Measurements from ENCODE around the gene DEDD. TPM values are rescaled to one million over a fixed set of nuclear protein-coding genes. Genes with fewer than 3 reads are reported as not detected.

Gene DEDD
- total RNA-seq, 1 experiment from 2014 or later = 32.8 TPM

DNA sequence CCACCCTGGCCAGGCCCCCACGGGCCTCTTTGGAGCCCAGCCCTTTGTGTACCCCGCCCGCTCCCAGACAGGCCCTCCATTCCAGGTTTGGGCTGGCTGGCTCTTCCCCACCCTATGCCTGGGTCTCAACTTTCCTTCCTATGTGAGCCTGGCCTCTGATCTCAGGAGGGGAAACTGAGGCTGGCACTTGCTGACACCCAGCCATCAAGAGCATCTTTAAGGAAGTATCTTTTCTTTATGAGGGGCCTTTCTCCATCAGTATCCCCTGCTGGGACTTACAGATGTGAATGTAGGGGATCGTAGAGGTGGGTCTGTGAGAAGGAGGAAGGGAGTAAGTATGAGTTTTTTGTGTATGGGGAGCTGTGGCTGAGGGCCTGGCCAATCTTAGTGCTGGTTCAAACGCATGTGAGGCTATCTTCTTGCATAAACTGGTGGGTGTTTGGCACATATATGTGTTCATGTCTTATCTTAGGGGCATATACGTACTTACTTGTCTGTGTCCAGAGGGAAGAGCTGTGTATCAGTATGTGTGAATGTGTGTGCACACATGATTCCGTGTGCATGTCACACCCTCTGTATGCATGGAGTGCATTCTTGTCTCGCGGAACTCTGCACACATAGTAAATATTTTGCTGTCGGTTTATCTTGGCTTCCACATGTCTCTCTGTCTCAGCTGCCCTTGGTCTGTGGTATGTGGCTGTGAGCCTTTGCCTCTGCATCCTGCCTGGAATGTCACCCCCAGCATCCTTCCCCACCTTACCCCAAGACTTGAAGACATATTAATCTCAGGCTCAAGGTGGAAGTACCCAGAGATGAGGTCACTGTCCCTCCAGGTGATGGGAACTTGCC lies 48.5 kb downstream of the DEDD start:
- no peaks in the 10 kb centered on the region for H4K20me1 ChIP-seq (ENCODE audit: insufficient read depth)
- intact Hi-C loops (cut with micrococcal nuclease) = loop anchor here (1.0 kb wide), 1 partner anchor 31 kb away; no protein-coding TSS in a partner anchor
- H3K4me3 ChIP-seq (replicated peaks in 1 of 2; ENCODE audit: low read depth in 1 of 2, low read length in 2 of 2) = peak overlapping the region in 1 of 2 experiments; percentile 40; a peak in 3 of 4 replicates
- H3K4me2 ChIP-seq (ENCODE audit: low read length) = peak overlapping the region; percentile 73
- TSS peak; percentile 70 for BruUV-seq (replicated peaks)
- ChIA-PET POLR2A (interaction anchor here (0.8 to 1.4 kb wide), 3 partner anchors 9 to 45 kb away, joined by 3 to 4 read pairs (median 4); partner anchors contain the start of genes TSTD1 and USF1), CTCF (interaction anchor here (0.9 to 2.4 kb wide), 6 partner anchors 11 to 86 kb away, joined by 3 to 9 read pairs (median 4); partner anchors contain the start of gene KLHDC9), RAD21 (ENCODE audit: low non-redundant PET in 1 of 2, low total read pairs in 2 of 2, uncharacterized antibody in 2 of 2, unreplicated experiment in 2 of 2) (interaction anchor here in 1 of 2 experiments (0.5 kb wide), 1 partner anchor 94 kb away, joined by 3 read pairs; no protein-coding TSS in a partner anchor)
- no peaks in the 10 kb centered on the region for H3K9me3 ChIP-seq (ENCODE audit: control insufficient read depth in 1 of 2, insufficient read depth in 1 of 2, low read depth in 1 of 2, low read length in 2 of 2)
- H2AFZ ChIP-seq (ENCODE audit: low read depth, low read length, poor library complexity, severe bottlenecking) = no peak overlapping the region
- TF ChIP-seq YY1 (IDR thresholded peaks at IDR 0.05; ENCODE audit: extremely low read depth, insufficient replicate concordance, low read depth, low read length) (no peak), EZH2 (IDR thresholded peaks at IDR 0.05) (no peak), POLR2AphosphoS5 (IDR thresholded peaks at IDR 0.05; ENCODE audit: low read depth, low read length) (no peak), FOSL1 (IDR thresholded peaks at IDR 0.05; ENCODE audit: low read depth) (no peak), SRF (IDR thresholded peaks at IDR 0.05; ENCODE audit: low read depth) (no peak), POLR2A (IDR thresholded peaks at IDR 0.05; ENCODE audit: borderline replicate concordance, extremely low read depth, insufficient read depth, insufficient read length) (no peak), CBX3 (IDR thresholded peaks at IDR 0.05; ENCODE audit: low read depth) (no peak), SP1 (IDR thresholded peaks at IDR 0.05; ENCODE audit: low read depth) (no peak), ZFX (IDR thresholded peaks at IDR 0.05) (no peak), ZNF274 (IDR thresholded peaks at IDR 0.05; ENCODE audit: low read depth, low read length) (no peak), EGR1 (IDR thresholded peaks at IDR 0.05; ENCODE audit: low read depth) (no peak), ELF1 (IDR thresholded peaks at IDR 0.05; ENCODE audit: borderline replicate concordance, low read depth) (no peak), JUND (IDR thresholded peaks at IDR 0.05) (no peak), CEBPB (IDR thresholded peaks at IDR 0.05; ENCODE audit: low read depth) (no peak), SIN3A (IDR thresholded peaks at IDR 0.05; ENCODE audit: low read depth) (no peak)
- TF ChIP-seq, protein P1, sequence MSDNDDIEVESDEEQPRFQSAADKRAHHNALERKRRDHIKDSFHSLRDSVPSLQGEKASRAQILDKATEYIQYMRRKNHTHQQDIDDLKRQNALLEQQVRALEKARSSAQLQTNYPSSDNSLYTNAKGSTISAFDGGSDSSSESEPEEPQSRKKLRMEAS (IDR thresholded peaks at IDR 0.05) = no peak
- TF ChIP-seq, protein P2, sequence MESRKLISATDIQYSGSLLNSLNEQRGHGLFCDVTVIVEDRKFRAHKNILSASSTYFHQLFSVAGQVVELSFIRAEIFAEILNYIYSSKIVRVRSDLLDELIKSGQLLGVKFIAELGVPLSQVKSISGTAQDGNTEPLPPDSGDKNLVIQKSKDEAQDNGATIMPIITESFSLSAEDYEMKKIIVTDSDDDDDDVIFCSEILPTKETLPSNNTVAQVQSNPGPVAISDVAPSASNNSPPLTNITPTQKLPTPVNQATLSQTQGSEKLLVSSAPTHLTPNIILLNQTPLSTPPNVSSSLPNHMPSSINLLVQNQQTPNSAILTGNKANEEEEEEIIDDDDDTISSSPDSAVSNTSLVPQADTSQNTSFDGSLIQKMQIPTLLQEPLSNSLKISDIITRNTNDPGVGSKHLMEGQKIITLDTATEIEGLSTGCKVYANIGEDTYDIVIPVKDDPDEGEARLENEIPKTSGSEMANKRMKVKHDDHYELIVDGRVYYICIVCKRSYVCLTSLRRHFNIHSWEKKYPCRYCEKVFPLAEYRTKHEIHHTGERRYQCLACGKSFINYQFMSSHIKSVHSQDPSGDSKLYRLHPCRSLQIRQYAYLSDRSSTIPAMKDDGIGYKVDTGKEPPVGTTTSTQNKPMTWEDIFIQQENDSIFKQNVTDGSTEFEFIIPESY (IDR thresholded peaks at IDR 0.05; ENCODE audit: extremely low read depth, insufficient replicate concordance, low read length) = no peak
- TF ChIP-seq, protein P3, sequence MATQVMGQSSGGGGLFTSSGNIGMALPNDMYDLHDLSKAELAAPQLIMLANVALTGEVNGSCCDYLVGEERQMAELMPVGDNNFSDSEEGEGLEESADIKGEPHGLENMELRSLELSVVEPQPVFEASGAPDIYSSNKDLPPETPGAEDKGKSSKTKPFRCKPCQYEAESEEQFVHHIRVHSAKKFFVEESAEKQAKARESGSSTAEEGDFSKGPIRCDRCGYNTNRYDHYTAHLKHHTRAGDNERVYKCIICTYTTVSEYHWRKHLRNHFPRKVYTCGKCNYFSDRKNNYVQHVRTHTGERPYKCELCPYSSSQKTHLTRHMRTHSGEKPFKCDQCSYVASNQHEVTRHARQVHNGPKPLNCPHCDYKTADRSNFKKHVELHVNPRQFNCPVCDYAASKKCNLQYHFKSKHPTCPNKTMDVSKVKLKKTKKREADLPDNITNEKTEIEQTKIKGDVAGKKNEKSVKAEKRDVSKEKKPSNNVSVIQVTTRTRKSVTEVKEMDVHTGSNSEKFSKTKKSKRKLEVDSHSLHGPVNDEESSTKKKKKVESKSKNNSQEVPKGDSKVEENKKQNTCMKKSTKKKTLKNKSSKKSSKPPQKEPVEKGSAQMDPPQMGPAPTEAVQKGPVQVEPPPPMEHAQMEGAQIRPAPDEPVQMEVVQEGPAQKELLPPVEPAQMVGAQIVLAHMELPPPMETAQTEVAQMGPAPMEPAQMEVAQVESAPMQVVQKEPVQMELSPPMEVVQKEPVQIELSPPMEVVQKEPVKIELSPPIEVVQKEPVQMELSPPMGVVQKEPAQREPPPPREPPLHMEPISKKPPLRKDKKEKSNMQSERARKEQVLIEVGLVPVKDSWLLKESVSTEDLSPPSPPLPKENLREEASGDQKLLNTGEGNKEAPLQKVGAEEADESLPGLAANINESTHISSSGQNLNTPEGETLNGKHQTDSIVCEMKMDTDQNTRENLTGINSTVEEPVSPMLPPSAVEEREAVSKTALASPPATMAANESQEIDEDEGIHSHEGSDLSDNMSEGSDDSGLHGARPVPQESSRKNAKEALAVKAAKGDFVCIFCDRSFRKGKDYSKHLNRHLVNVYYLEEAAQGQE (IDR thresholded peaks at IDR 0.05; ENCODE audit: low read depth) = no peak
- TF ChIP-seq, protein P4, sequence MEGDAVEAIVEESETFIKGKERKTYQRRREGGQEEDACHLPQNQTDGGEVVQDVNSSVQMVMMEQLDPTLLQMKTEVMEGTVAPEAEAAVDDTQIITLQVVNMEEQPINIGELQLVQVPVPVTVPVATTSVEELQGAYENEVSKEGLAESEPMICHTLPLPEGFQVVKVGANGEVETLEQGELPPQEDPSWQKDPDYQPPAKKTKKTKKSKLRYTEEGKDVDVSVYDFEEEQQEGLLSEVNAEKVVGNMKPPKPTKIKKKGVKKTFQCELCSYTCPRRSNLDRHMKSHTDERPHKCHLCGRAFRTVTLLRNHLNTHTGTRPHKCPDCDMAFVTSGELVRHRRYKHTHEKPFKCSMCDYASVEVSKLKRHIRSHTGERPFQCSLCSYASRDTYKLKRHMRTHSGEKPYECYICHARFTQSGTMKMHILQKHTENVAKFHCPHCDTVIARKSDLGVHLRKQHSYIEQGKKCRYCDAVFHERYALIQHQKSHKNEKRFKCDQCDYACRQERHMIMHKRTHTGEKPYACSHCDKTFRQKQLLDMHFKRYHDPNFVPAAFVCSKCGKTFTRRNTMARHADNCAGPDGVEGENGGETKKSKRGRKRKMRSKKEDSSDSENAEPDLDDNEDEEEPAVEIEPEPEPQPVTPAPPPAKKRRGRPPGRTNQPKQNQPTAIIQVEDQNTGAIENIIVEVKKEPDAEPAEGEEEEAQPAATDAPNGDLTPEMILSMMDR (IDR thresholded peaks at IDR 0.05 in 2 of 3, conservative IDR thresholded peaks at IDR 0.05 in 1 of 3; ENCODE audit: borderline replicate concordance in 1 of 3, insufficient read depth in 1 of 3, low read depth in 2 of 3, low read length in 2 of 3) = no peak
- H3K27me3 ChIP-seq (ENCODE audit: insufficient read depth, low read length) = no peaks in the 10 kb centered on the region
- DNase-seq (ENCODE audit: low read depth, low spot score) = no peak
- H3K9ac ChIP-seq (ENCODE audit: low read length) = peak overlapping the region; percentile 46
- H3K79me2 ChIP-seq (ENCODE audit: insufficient read depth, low read length) = no peaks in the 10 kb centered on the region
- peak overlapping the region; percentile 46 for H3K27ac ChIP-seq (ENCODE audit: low read depth, low read length)
- no peaks in the 10 kb centered on the region for H3K9me2 ChIP-seq (ENCODE audit: insufficient read depth)
- peak; percentile 12 for ATAC-seq
- H3K4me1 ChIP-seq (ENCODE audit: control insufficient read depth in 1 of 2, insufficient read depth in 2 of 2, low read length in 2 of 2) = peaks cover 38 to 86% of the 10 kb centered on the region in 2 experiments
- no peaks in the 10 kb centered on the region for H3K36me3 ChIP-seq (ENCODE audit: control insufficient read depth in 1 of 2, insufficient read depth in 2 of 2, low read length in 2 of 2)

Measured in HCT116 (cell line).